Measurements from ENCODE around the gene PXYLP1.
A peak's percentile ranks its signal among the peaks of the same experiment; 100 is the strongest.

PXYLP1 gene

GRCh38 chr3:141228395-141228794 is 3.2 kb upstream of the PXYLP1 start:
- DNase-seq (ENCODE audit: low read depth, low spot score): no peak

- no peak for DNase-seq (ENCODE audit: low read depth, low spot score)
Observed at GRCh38 chr3:141229132-141229531, 2.5 kb upstream of the PXYLP1 start.

- no peak for DNase-seq (ENCODE audit: low read depth, low spot score)
Observed at GRCh38 chr3:141230293-141230692, 1.3 kb upstream of the PXYLP1 start.

- DNase-seq (ENCODE audit: low read depth, low spot score): no peak
Observed at GRCh38 chr3:141231952-141232823, 563 bp downstream of the PXYLP1 start.

- no peak for DNase-seq (ENCODE audit: low read depth, low spot score)
Observed at GRCh38 chr3:141233457-141234161, 2.0 kb downstream of the PXYLP1 start.

- DNase-seq (ENCODE audit: low read depth, low spot score): no peak
Observed at GRCh38 chr3:141234283-141234682, 2.7 kb downstream of the PXYLP1 start.

- DNase-seq (ENCODE audit: low read depth, low spot score): no peak
Observed at GRCh38 chr3:141235661-141236171, 4.1 kb downstream of the PXYLP1 start.

GRCh38 chr3:141236361-141236760 is 4.7 kb downstream of the PXYLP1 start:
- no peak for DNase-seq (ENCODE audit: low read depth, low spot score)

- DNase-seq (ENCODE audit: low read depth, low spot score): no peak
Observed at GRCh38 chr3:141237701-141238521, 6.3 kb downstream of the PXYLP1 start.

- DNase-seq (ENCODE audit: low read depth, low spot score): no peak
Observed at GRCh38 chr3:141239511-141240281, 8.1 kb downstream of the PXYLP1 start.

- no peak for DNase-seq (ENCODE audit: low read depth, low spot score)
Observed at GRCh38 chr3:141240286-141240685, 8.7 kb downstream of the PXYLP1 start.

- no peak for DNase-seq (ENCODE audit: low read depth, low spot score)
Observed at GRCh38 chr3:141240687-141241615, 9.3 kb downstream of the PXYLP1 start.

- no peak for DNase-seq (ENCODE audit: low read depth, low spot score)
Observed at GRCh38 chr3:141241616-141242376, 10.2 kb downstream of the PXYLP1 start.

- no peak for DNase-seq (ENCODE audit: low read depth, low spot score)
Observed at GRCh38 chr3:141242377-141243092, 10.9 kb downstream of the PXYLP1 start.

GRCh38 chr3:141243271-141243707 is 11.7 kb downstream of the PXYLP1 start:
- DNase-seq (ENCODE audit: low read depth, low spot score): peak; percentile 63

GRCh38 chr3:141246224-141246957 is 14.8 kb downstream of the PXYLP1 start:
- no peak for DNase-seq (ENCODE audit: low read depth, low spot score)

- DNase-seq (ENCODE audit: low read depth, low spot score): no peak
Observed at GRCh38 chr3:141246958-141247301, 15.3 kb downstream of the PXYLP1 start.

GRCh38 chr3:141248064-141248463 is 16.4 kb downstream of the PXYLP1 start:
- DNase-seq (ENCODE audit: low read depth, low spot score): no peak

Measured in activated naive CD8-positive, alpha-beta T cell treated with anti-CD3 and anti-CD28 coated beads, Interleukin-2, amount 50 U/mL, for 16 hours (primary cell).